ENCODE results near the gene ADGRG3. TPM values are rescaled to one million over a fixed set of nuclear protein-coding genes. Genes with fewer than 3 reads are reported as not detected.

Gene ADGRG3
- total and polyA plus RNA-seq, 2 of the 8 experiments (the other 6 are each of a cell fraction or from before 2014, with no cell fraction given), result 0.28 to 0.98 TPM

DNA sequence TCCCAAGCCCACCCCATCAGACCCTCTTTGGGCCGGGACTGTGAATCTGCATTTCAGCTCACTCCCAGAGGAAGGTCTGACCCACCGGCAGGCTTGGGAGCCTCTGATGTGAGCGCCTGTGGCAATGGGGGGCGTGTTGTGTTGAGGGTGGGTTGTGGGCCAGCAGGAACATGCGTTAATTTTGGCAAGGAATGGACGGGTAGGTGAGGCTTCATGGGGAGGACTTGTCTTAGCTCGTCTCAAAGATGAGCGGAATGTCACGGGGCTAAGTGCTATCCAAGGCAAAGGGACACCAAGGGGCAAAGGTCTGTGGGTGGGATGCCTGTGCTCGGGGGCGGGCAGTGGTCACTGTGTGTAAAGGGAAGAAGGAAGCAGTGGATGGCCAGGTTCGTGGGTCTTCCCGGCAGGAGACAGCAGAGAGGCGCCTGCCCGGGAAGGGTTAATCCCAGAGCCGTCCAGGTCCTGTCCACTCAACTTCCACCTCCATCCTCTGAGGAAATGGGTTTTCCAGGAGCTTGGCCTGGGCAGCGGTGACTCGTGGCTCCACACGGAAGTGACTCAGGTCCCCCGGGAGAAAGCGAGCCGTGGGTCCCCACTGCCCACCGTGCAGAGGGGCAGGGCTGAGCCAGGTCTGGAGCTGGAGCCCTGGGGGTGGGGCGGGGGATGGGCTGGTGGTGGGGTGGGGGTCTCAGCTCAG, 22.3 kb upstream of the ADGRG3 start (continued):
- TF ChIP-seq JUN (IDR thresholded peaks at IDR 0.05; ENCODE audit: low read depth, low read length) (no peak), BCL11A (IDR thresholded peaks at IDR 0.05; ENCODE audit: low read depth in 2 of 2, low read length in 2 of 2) (no peak), GTF2F1 (IDR thresholded peaks at IDR 0.05; ENCODE audit: borderline replicate concordance, low read depth, low read length) (no peak), PHF8 (conservative IDR thresholded peaks at IDR 0.05; ENCODE audit: low read depth, low read length) (no peak), SRF (IDR thresholded peaks at IDR 0.05; ENCODE audit: low read depth, low read length) (no peak), CTBP2 (IDR thresholded peaks at IDR 0.05; ENCODE audit: borderline replicate concordance, insufficient read depth, insufficient read length, low read length) (no peak), POLR2AphosphoS5 (IDR thresholded peaks at IDR 0.05; ENCODE audit: low read depth, low read length) (no peak), SP2 (IDR thresholded peaks at IDR 0.05; ENCODE audit: low read length) (no peak)
